GM20000 (cell line): Measurements from ENCODE around the gene RANGAP1.

Experiments used
- DNase-seq: peaks from one replicate; pipeline ENCODE4 v3.0.0; 2012; ENCODE audit warnings: low spot score
- TF ChIP-seq, protein P1 (sequence below): IDR thresholded peaks from 2 replicates; pipeline ENCODE4 v1.5.1; 2012; ENCODE audit warnings: mild to moderate bottlenecking, control low read depth; ENCODE audit errors: extremely low read depth, missing control alignments

Gene RANGAP1

DNA sequence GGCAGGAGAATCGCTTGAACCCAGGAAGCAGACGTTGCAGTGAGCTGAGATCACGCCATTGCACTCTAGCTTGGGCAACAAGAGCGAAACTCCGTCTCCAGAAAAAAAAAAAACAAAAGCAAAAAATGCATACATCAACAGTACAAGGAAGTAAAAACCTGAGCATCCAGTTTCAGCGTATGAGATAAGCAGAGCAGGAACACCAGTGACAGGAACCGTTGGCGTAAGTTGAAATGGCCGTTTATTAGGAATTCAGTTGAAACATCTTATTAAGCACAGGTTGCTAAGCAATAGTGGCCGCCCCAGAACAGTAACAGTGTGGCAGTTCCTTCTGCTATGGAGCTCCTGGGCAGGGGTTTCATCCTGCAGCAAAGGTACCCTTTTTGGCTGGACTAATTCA lies 84.8 kb downstream of the RANGAP1 start:
- TF ChIP-seq, protein P1, sequence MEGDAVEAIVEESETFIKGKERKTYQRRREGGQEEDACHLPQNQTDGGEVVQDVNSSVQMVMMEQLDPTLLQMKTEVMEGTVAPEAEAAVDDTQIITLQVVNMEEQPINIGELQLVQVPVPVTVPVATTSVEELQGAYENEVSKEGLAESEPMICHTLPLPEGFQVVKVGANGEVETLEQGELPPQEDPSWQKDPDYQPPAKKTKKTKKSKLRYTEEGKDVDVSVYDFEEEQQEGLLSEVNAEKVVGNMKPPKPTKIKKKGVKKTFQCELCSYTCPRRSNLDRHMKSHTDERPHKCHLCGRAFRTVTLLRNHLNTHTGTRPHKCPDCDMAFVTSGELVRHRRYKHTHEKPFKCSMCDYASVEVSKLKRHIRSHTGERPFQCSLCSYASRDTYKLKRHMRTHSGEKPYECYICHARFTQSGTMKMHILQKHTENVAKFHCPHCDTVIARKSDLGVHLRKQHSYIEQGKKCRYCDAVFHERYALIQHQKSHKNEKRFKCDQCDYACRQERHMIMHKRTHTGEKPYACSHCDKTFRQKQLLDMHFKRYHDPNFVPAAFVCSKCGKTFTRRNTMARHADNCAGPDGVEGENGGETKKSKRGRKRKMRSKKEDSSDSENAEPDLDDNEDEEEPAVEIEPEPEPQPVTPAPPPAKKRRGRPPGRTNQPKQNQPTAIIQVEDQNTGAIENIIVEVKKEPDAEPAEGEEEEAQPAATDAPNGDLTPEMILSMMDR: no peak
- no peak for DNase-seq

DNA sequence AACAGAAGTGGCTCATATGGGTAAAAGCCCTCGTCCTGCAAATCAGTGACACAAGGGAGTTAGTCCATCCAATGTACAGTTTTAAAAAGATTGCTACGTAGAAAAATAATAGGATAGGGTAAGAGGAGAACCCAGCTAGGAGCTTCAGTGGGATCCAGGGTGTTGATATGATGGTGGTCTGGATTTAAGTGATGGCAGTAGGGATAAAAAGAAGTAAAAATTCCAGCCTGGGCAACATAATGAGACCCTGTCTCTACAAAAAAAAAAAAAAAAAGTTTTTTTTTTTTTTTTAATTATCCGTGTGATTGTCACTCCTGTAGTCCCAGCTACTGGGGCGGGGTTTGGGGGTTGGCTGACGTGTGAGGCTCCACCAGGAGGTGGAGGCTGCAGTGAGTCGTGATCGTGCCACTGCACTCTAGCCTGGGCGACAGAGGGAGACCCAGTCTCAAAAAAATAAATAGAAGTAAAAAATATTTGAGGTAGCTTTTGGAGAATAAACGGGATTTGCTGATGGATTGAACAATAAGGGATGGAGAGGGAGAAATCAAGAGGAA lies 87.9 kb downstream of the RANGAP1 start:
- DNase-seq: no peak

DNA sequence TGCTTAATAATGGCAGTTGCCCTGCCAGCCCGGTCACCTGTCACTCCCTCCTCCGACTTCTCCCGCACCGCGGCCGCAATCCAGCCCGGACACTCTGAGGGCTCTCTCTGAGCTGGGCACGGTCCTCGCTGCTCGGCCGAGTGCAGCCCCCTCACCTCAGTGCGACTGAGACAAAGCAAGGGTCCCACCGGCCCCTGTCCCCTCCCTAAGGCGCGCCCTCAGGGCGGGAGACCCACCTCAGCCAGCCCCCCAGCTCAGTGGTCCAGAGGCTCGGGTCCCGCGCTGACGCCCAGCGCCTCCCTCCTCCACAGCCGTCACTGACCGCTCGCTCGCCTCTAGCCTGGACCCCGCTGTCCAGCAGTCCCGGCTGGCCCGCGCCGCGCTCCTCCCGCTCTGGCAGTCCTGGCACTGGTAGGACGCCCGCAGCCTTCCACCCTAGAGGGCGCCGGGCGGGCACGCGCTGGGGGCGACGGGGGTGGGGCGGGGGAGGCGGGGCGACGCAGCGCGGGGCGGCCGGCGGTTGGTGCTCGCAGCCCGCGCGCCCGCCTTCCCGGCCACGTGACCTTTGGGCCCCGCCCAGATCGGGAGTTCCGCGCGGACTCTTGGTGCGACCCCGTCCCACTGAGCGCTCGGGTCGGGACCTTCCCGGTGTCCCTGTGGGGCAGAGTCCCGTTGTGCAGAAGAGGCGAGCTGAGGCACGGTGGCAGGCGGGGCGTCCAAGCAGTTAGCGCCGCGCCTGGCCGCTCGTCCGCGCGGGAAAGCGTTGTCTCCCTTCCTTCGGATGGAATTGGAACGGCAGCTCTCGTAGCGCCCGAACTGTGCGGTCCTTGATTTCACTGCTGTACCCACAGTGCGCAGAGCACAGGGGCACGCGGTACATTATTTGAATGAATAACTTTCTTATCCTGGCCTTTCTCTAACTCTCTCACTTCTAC lies 88.7 kb downstream of the RANGAP1 start:
- TF ChIP-seq, protein P1: no peak
- DNase-seq: peak; percentile 93

More for the DNA sequence above, 87.9 kb downstream of the RANGAP1 start:
- TF ChIP-seq, protein P1: no peak
